ENCODE results near the gene FARS2.

Gene FARS2

DNA sequence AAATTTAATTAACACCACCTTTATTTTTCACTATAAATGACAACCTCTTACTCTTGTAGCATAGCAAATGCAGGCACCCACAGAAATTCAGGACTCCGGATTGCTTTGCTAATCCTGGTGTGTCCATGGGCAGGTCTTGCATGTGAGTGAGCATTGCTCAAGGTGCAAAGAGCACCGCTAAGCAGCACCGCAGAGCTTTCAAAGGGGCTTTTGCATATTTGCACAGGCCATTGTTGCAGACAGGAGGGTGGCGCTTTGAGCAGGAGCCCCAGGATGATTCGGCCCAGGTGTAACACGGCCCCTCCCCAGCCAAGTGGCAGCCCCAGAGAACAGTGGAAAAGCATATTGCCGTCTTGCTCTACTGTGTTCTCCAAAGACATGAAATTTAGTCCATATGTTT lies 452.2 kb downstream of the FARS2 start:
- POLR2A ChIA-PET: no interaction called here
- CTCF ChIA-PET: no interaction called here
- TF ChIP-seq ZNF384 (IDR thresholded peaks at IDR 0.05) (no peak), TARDBP (IDR thresholded peaks at IDR 0.05) (no peak)
- no peak for DNase-seq (ENCODE audit: extremely low spot score)

DNA sequence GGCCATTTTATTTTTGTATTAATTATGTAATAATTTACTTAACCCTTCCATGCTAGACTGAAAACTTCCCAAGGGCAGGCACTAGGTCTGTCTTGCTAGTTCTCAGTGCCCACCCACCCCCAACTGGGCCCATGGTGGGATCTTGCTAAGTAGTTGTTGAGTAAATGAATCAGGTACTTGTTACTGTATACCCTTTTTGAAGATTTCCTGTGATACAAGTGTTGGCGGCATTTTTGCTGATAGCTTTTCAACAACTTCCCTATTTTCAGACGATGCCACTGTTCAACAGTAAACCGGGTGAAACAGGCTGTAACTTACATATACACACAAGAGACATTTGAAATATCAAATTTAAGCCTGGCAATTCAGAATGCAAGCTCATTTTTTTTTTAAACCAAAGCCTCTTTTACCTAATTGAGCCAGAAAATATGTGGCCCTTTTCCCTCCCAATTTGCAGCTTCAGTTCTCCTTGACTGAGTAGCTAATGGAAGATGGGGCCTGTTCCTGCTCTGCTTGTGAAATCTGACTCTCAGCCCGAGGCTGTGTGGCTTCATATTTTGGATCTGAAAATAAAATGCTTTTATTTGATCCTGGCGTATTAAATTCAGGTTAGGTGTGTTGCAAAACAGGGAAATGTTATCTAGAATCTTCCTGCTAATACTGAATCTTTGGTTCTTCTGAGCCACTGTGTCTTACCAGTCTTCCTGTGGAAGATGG lies 457.1 kb downstream of the FARS2 start:
- CTCF ChIA-PET: interaction anchor here (0.6 kb wide), 1 partner anchor 18 kb away, joined by 3 read pairs; no protein-coding TSS in a partner anchor
- TF ChIP-seq BHLHE40 (IDR thresholded peaks at IDR 0.05; ENCODE audit: borderline replicate concordance): no peak
- TF ChIP-seq ARNT (IDR thresholded peaks at IDR 0.05): no peak
- TF ChIP-seq CTBP1 (IDR thresholded peaks at IDR 0.05; ENCODE audit: borderline replicate concordance): no peak
- no peak for TF ChIP-seq SP1 (IDR thresholded peaks at IDR 0.05)
- no peak for TF ChIP-seq L3MBTL2 (conservative IDR thresholded peaks at IDR 0.05)
- no peak for TF ChIP-seq NFRKB (IDR thresholded peaks at IDR 0.05)
- no peak for TF ChIP-seq FOXM1 (IDR thresholded peaks at IDR 0.05; ENCODE audit: borderline replicate concordance)
- TF ChIP-seq ZNF384 (IDR thresholded peaks at IDR 0.05): no peak
- no peak for TF ChIP-seq TARDBP (IDR thresholded peaks at IDR 0.05)
- TF ChIP-seq FOXK2 (IDR thresholded peaks at IDR 0.05): no peak
- TF ChIP-seq SUZ12 (IDR thresholded peaks at IDR 0.05): no peak
- TF ChIP-seq LEF1 (IDR thresholded peaks at IDR 0.05; ENCODE audit: borderline replicate concordance): no peak
- DNase-seq (ENCODE audit: extremely low spot score): no peak
- POLR2A ChIA-PET: no interaction called here

DNA sequence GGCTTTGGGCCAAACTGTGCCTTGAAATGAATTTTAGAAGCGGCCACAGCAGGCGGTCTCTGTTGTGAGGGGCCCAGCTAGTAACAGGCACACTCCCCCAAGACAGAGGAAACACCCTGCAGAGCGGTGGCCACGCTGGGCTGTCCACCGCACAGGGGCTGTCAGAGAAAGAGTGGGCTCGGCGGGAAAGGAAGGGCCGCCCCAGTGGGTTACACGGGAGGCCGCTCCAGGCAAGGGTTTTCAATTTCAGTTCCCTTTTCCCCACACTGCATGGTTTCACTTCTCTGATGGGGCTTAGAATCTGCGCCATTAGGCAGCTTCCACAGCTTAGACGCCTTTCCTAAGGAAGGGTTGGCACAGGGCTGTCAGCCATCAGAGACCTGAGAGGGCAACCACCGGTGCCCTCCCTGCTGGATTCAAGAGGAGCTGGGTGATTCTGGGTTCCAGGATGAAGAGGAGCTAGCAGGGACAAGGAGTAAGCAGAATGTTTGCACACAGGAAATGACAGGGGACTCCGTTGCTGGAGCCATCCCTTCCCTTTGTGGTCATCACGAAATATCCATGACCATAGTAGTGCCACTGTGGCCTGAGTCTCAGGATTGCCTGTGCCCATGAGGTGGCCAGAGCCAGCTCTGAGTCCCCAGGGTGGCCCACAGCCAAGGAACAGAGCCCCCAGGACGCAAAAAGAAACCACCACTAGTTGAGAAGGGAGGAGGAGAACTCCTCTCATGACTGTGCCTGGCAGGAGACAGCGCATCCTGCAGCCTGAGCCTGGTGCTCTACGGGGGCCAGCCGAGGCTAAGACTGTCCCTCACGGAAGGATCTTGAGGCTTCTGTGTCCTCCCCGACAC lies 462.8 kb downstream of the FARS2 start:
- ChIA-PET CTCF (no interaction called here), POLR2A (no interaction called here)
- TF ChIP-seq FOXA1 (IDR thresholded peaks at IDR 0.05): no peak
- no peak for DNase-seq (ENCODE audit: extremely low spot score)

DNA sequence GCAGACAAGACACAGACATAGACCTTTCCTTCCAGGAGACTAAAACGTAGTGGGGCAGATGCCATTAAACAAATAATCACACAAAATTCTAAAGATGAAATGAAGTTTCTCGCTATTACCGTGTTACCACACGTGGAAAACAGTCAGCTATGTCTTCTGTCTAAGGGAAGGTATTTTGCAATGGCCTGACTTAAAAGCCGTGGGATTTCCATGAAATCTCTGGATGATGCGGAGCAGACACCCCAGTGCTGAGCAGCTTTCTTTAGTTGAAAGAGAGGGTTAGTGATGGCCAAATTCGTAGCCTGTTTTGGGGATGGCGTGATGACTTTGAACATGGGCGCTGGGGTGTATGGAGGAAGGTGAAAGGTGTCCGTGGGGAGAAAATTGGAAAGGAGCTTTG lies 463.6 kb downstream of the FARS2 start:
- CTCF ChIA-PET: no interaction called here
- TF ChIP-seq FOXM1 (IDR thresholded peaks at IDR 0.05; ENCODE audit: borderline replicate concordance): no peak
- no peak for TF ChIP-seq HDGF (IDR thresholded peaks at IDR 0.05; ENCODE audit: borderline replicate concordance)
- TF ChIP-seq TARDBP (IDR thresholded peaks at IDR 0.05): no peak
- no peak for TF ChIP-seq SUZ12 (IDR thresholded peaks at IDR 0.05)
- TF ChIP-seq BHLHE40 (IDR thresholded peaks at IDR 0.05; ENCODE audit: borderline replicate concordance): no peak
- no peak for TF ChIP-seq CTBP1 (IDR thresholded peaks at IDR 0.05; ENCODE audit: borderline replicate concordance)
- no peak for TF ChIP-seq LEF1 (IDR thresholded peaks at IDR 0.05; ENCODE audit: borderline replicate concordance)
- TF ChIP-seq, protein P1, sequence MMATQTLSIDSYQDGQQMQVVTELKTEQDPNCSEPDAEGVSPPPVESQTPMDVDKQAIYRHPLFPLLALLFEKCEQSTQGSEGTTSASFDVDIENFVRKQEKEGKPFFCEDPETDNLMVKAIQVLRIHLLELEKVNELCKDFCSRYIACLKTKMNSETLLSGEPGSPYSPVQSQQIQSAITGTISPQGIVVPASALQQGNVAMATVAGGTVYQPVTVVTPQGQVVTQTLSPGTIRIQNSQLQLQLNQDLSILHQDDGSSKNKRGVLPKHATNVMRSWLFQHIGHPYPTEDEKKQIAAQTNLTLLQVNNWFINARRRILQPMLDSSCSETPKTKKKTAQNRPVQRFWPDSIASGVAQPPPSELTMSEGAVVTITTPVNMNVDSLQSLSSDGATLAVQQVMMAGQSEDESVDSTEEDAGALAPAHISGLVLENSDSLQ (IDR thresholded peaks at IDR 0.05): no peak
- TF ChIP-seq ZNF384 (IDR thresholded peaks at IDR 0.05): no peak
- no peak for TF ChIP-seq NFRKB (IDR thresholded peaks at IDR 0.05)
- no peak for TF ChIP-seq L3MBTL2 (conservative IDR thresholded peaks at IDR 0.05)
- no peak for TF ChIP-seq ELF4 (IDR thresholded peaks at IDR 0.05)
- TF ChIP-seq FOXA1 (IDR thresholded peaks at IDR 0.05): no peak
- no peak for TF ChIP-seq FOXK2 (IDR thresholded peaks at IDR 0.05)
- TF ChIP-seq SP1 (IDR thresholded peaks at IDR 0.05): no peak
- POLR2A ChIA-PET: no interaction called here
- DNase-seq (ENCODE audit: extremely low spot score): no peak

DNA sequence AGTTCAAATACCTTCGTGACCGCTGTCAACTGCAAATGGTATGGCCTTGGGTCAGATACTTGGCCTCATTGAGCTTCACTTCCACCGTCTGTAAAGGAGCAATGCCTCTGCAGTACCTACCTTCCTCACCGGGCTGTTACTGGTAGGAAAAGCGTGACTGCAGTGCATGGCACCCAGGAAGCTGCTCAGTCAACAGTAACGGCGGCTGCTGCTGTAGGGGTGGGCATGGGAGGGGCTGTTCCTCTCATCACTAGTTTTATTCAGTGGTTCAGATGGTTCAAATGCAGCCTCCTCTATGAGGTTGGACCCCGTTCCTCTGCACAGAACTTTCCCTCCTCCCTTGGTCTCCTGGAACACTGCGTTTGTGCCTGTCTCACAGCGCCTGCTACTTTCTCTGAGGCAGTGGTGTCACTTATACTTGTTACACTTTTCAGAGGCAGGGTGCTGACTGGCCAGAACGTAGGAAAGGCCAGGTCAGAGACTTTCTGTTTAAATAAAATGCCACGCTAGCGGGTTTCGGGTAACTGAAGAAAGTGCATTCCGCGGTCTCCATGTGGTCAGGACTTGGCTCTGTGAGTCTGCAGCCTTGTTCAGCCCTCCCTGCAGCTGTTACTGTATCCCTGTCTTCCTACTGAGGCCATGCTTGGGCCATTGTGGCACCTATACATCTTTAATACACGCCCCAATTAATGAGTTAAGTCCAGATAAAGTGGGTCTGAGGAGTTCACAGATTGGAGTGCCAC lies 465.8 kb downstream of the FARS2 start:
- ChIA-PET CTCF (no interaction called here), POLR2A (no interaction called here)
- TF ChIP-seq SUZ12 (IDR thresholded peaks at IDR 0.05): no peak
- DNase-seq (ENCODE audit: extremely low spot score): no peak

DNA sequence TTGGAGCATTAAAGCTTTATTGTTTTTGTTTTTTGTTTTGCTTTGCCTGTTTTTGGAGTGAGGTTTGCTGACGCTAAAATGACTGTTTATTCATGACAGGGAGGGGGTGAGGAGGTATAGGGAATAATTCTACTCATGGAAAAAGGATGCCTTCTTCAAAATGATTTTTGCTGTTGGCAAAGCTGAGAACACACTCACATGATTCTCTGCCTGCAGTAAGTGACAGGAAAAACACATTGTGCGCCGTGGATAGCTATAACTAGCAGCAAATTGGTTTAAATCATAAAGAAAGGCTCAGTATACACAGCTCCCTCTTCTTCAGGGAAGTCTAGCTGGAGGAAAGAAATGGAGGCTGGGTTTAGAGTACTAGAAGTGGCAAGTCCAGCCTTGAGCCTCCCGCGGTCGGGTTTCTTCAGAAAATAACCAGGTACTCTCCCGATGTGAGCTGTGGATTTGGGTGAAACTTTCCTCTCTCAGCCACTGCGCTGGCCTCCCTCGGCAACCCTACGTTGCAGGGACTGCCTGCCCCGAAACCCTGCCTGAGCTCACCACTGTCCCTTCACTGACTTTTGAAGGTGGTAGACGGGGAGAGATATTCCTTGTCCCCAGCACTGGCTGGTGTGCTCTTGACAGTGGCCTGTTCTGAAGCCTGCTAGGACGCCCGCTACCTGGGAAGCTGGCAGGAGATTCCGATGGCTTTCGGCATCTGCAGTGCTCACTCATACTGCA lies 467.2 kb downstream of the FARS2 start:
- TF ChIP-seq CTBP1 (IDR thresholded peaks at IDR 0.05; ENCODE audit: borderline replicate concordance) (no peak), L3MBTL2 (conservative IDR thresholded peaks at IDR 0.05) (no peak), ARNT (IDR thresholded peaks at IDR 0.05) (no peak), ZNF384 (IDR thresholded peaks at IDR 0.05) (no peak), FOXM1 (IDR thresholded peaks at IDR 0.05; ENCODE audit: borderline replicate concordance) (no peak), ELF4 (IDR thresholded peaks at IDR 0.05) (no peak), NFRKB (IDR thresholded peaks at IDR 0.05) (no peak)
- TF ChIP-seq, protein P1 (IDR thresholded peaks at IDR 0.05): no peak
- no peak for DNase-seq (ENCODE audit: extremely low spot score)
- ChIA-PET CTCF (interaction anchor here (0.6 to 1.1 kb wide), 3 partner anchors 9 to 900 kb away, joined by 3 to 6 read pairs (median 3); no protein-coding TSS in a partner anchor), POLR2A (no interaction called here)
